Astrocyte of the cerebellum (primary cell): Measurements from ENCODE around the gene TMEM185B.

ENCODE experiments used
- DNase-seq: peaks from one replicate; pipeline ENCODE4 v3.0.0-alpha.2; 2011; ENCODE audit warnings: low read depth
- H3K4me3 ChIP-seq: 2 replicates; pipeline ENCODE4 v1.5.1; 2011; ENCODE audit warnings: mild to moderate bottlenecking, low read depth, low read length, moderate library complexity
- in situ Hi-C: cut with HindIII; loops from 2 replicates; pipeline ENCODE4 v1.10.0; 2017; ENCODE audit warnings: low sequenced_read_pairs
- TF ChIP-seq, protein P1 (sequence below): IDR thresholded peaks from 2 replicates; pipeline ENCODE4 v1.5.1; 2012; ENCODE audit warnings: low read length, low read depth, moderate library complexity, mild to moderate bottlenecking; ENCODE audit errors: missing control alignments

Gene TMEM185B

DNA sequence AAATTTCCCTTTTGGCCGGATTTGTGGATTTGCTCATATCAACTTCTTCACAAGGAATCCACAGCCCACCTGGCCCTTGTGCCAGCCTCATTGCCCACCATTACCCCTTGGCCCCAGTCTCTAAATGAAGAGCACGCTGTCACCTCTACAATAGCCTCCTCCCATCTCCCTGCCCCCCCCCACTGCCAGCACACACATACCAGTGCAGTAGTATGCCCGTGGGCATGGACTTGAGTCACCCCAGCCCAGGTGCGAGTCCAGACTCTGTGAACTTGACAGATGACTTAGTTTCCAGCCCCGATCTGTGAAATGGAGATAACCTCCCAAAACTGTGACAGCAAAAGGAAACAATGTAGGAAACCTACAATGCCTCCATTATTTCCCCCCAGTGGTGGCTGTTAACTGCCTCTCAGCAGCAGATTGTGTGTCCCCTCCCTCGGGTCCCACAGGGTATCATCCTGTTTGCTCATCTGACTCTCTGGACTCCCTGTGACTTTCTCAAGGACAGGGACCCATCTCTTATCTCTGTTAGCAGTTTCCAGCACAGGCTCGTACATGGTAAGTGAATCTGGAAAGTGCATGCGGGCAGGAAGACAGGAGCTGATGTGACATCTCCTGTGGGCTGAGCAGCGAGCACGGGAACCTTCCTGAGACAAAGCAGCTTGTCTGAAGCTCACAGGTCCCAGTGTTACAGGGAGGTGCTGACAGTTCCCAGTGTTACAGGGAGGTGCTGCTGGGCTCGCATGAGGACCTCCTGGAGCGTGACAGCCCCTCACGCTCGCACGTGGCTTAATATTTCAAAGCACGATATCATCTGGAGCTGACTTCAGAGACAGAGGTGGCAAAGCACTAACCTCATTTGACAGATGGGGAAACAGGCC is 4.2 kb upstream of the TMEM185B start:
- H3K4me3 ChIP-seq = no peak overlapping the region
- no peak for DNase-seq
- TF ChIP-seq, protein P1, sequence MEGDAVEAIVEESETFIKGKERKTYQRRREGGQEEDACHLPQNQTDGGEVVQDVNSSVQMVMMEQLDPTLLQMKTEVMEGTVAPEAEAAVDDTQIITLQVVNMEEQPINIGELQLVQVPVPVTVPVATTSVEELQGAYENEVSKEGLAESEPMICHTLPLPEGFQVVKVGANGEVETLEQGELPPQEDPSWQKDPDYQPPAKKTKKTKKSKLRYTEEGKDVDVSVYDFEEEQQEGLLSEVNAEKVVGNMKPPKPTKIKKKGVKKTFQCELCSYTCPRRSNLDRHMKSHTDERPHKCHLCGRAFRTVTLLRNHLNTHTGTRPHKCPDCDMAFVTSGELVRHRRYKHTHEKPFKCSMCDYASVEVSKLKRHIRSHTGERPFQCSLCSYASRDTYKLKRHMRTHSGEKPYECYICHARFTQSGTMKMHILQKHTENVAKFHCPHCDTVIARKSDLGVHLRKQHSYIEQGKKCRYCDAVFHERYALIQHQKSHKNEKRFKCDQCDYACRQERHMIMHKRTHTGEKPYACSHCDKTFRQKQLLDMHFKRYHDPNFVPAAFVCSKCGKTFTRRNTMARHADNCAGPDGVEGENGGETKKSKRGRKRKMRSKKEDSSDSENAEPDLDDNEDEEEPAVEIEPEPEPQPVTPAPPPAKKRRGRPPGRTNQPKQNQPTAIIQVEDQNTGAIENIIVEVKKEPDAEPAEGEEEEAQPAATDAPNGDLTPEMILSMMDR = no peak
- in situ Hi-C loops = no loop called here

DNA sequence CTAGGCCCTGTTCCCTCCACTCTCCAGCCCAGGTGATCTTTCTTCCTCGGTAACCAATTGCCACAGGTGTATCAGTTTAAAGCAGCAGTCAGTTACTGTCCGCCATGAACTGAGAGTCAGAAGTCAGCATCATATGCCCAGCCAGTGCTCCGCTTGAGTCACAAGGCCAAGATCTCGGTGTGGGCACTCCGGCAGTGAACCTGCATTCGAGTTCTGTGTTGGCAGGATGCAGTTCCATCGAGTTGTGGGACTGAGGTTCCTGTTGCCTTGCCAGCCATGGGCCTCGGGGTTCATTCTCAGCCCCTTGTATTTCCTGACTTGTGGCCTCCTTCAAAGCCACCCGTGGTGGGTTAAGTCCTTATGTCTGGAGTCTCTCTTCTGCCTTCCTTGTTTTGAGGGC is 3.1 kb upstream of the TMEM185B start:
- no peak for DNase-seq
- in situ Hi-C loops = no loop called here
- H3K4me3 ChIP-seq = no peak overlapping the region
- TF ChIP-seq, protein P1 = no peak

DNA sequence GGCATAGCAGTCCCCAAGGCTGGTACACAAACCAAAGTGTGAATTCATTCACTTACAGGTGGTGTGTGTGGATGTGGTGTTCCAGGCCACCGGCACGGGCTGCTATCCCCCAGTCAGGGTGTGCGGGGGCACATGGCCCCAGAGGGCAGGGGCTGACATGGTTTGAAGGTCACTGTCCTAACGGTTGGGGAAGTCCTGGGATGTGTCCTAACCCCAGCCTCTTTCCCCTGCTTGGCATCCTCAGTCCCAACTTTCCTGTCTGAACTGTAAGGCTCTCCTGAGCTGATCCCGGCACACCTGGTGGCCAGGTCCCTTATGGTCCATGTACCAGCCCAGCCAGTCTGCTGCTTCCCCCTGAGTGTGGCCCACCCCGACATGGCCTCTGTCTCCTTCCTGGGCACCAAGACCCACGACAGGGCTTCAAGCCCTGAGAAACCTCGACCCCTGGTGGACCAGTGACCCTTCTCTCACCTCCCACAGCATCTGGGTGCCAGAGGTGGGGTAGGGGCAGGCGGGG is 2.4 kb upstream of the TMEM185B start:
- in situ Hi-C loops = no loop called here
- no peak overlapping the region for H3K4me3 ChIP-seq
- no peak for DNase-seq
- TF ChIP-seq, protein P1 = no peak

DNA sequence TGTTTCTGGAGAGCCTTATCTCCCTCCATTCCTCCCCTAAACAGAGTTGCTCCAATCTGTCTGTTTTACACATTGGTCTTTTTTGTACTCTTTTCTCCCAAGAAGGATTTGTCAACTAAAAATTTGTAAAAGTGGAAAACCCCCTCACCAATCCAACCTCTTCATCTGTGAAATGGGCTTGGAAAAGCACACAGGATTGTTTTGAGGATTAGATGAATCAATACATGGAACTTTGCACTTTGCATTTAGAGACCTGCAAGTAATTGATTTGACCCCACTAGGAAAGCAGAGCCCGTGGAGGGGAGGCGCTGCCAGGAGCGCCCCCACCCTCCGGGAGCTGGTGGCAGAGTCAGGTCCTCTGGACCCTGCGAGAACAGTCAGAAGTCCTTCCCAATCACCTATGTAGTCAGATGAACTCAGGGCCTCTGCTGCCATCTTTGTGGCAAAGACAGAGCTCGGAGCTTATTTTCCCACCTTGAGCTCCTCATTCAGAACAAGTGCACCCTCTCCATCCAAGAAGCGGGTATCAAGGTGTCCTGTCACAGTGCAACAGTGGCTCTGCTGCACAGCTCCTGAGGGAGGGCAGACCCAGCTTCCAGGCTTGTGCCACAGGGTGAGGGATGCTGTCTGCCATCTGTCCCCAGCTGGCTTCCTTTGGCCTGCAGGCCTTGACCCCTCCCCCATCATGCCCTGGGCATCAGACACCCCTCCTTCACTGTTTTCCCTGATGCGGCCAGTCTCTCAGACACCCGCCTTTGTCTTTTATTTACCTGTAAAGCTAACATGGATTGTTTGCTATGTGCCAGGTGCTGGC is 1.7 kb upstream of the TMEM185B start:
- in situ Hi-C loops = no loop called here
- TF ChIP-seq, protein P1 = no peak
- DNase-seq = no peak
- no peak overlapping the region for H3K4me3 ChIP-seq

DNA sequence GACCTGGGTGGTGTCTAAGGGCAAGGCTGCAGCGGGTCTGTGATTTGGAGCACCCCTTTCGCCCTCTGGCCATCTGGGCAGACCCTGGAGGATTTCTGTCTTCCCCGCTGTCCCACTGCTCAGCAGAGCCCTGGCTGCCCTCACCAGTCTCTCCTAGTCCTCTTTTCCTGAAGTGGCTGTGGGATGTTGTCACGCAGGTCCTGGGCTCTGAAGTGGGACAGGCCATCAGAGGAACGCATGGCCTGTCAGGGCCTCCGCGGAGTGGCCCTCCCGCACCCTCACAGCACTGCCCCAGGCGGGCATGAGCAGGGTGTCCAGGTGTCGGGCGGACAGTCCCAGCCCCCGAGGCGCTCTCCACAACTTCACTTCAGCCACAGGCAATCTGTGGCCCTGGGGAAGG is 1.1 kb upstream of the TMEM185B start:
- TF ChIP-seq, protein P1 = no peak
- no peak for DNase-seq
- no peak overlapping the region for H3K4me3 ChIP-seq
- in situ Hi-C loops = no loop called here

DNA sequence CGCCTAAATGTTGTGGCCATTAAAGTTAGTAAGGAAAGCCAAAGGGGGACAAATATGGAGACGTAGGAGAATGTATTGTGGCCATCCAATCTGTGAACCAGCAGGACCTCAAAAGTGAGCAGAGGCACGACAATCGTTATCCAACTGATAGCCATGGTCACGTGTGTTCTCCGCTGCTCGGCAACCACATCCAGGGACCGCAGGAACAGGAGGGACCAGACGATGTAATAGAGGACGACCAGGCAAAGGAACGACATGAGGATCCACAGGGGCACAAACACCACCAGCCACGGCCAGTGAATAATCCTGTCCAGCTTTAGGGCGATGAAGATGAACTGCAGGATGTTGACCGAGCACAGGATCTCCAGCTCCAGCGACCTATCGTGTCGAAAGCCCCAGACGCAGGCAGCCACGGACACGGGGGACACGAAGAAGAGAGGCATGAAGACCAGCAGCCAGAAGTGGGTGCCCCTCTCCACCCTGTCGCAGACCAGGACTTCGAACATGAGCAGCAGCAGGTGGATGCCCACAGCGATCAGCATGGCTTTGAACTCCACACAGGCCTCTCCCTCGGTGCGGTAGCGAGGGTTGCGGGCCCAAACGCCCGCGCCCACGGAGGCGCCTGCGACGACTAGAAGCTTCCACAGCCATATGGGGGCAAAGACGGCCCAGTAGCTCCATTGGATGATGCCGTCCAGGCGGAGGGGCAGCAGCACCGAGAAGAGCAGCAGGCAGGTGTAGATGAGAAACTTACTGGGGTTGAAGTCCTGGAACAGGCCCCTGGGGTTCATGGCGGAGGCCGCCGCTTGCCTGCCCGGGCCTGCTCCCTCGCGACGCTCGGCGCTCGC is 790 bp downstream of the TMEM185B start:
- TF ChIP-seq, protein P1 = no peak
- peak overlapping the region; percentile 57 for H3K4me3 ChIP-seq
- in situ Hi-C loops = no loop called here
- no peak for DNase-seq
